SK-N-DZ (cell line): ENCODE results near the gene VDAC1.
"Not testable (repeated sequence)": the region's sequence is repeated elsewhere in the genome, so short reads cannot be mapped to it uniquely, and the experiment has no call there.

Experiments used
- DNase-seq: peaks from one replicate; pipeline ENCODE4 v3.0.0-alpha.2; 2015; ENCODE audit warnings: low spot score

The VDAC1 gene

GRCh38 chr5:133968204-133968980 is 36.4 kb downstream of the VDAC1 start, which contains the start of gene C5orf15:
Gene C5orf15 (minus strand): TSS chr5:133968625. CDS start chr5:133968584, 41 bp downstream.
- DNase-seq: peak; percentile 95

GRCh38 chr5:133967698-133968203 is 37.0 kb downstream of the VDAC1 start:
- no peak for DNase-seq

GRCh38 chr5:133967124-133967523 is 37.7 kb downstream of the VDAC1 start:
- no peak for DNase-seq

DNA sequence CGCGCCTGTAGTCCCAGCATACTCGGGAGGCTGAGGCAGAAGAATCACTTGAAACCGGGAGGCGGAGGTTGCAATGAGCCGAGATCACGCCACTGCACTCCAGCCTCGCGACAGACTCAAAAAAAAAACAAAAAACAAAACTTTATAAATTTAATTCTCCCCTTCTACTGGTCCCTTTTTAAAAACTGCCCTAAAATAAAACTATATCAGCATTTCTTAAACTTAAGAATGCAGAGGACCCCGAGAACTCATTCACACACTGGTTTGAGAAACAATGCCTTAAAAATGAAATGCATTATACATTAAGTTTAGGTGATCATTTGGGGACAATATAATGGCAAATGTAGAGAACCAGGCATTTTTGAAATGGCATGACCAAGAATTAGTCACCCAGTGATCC is 38.7 kb downstream of the VDAC1 start:
- no peak for DNase-seq

DNA sequence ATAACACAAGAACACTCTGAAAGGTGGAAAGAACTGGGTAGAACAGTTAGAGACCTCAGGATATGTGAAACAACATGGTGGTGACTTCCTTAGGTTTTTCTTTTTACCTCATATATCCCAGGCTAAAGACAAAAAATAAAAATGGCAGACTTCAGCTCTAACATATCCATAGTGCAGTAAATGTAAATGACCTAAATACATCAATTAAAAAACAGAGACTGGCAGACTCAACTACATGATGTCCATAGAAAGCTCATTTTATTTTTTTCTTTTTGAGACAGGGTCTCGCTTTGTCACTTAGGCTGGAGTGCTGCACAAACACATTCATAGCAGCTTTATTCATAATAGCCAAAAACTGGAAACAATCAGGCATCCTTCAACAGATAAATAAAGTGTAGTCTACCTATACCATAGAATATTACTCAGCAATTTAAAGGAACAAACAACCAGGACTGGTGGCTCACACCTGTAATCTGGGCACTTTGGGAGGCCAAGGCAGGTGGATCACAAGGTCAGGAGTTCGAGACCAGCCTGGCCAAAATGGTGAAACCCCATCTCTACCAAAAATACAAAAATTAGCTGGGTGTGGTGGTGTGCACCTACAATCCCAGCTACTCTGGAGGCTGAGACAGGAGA is 41.2 kb downstream of the VDAC1 start:
- no peak for DNase-seq

GRCh38 chr5:133962801-133963476 is 41.8 kb downstream of the VDAC1 start:
- DNase-seq: no peak

DNA sequence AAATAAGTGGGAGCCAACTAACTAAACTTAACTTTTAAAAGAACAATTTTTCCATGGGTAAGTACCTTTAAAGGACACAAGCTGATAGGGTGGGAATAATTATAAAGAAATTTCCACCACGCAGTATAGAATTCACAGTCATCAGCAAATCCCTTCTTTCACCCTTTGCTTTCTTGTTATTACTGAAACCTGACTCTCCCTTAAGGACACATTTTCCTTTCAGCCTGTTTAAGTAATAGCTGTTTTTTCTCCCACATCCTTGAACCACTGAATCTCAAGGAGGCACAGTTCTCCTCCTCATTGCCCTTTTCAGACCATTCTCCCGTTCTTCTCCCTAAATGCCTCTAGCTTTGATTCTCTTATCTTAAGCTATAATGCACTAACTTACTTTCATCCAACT is 42.6 kb downstream of the VDAC1 start:
- DNase-seq: no peak

DNA sequence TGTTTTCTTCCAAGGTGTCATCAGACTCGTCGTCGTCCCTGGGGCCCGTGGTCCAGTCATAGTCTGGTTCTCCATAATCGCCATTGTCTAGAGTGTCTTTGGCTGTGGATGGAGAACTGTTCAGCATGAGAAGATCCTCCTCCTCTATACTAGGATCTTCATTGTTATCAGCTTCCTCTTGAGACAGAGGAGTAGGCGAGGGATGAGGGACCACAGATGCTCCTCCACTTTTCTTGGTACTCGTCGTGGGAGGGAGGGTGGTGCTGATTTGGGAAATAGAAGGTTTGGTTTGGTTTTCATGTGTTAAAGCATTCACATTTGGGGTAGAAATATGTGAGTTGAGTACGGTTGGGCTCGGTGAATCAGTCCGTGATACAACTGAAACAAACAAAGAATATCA is 45.1 kb downstream of the VDAC1 start:
- no peak for DNase-seq

DNA sequence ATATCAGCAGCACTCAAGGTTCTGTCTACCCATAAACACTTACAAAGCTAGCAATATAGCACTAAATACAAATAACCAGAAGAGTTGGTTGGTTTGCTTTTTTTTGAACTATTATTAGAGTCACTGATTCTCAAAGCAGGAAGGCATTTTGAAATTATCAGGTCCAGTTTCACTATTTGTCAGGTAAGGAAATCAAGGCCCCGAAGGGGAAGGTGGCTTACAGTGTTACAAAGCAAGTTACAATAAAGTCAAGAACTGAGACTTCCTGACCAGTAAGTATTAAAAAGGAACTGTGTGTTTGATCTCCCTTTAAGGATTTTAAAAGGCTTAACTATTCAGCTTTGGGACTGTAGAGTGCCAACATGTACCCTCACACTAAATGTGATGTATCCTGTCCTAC is 47.2 kb downstream of the VDAC1 start:
- no peak for DNase-seq

DNA sequence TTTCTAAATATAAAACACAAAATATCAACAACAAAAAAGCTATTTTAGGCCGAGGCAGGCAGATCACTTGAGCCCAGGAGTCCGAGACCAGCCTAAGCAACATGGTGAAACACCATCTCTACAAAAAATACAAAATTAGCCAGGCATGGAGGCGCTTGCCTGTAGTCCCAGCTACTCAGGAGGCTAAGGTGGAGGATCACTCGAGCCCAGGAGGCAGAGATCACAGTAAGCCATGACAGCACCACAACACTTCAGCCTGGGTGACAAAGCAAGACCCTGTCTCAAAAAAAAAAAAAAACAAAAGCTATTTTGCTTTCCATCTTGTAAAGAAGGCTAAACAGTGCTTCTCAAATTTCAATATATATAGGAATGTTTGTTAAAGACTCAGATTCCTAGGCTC is 47.7 kb downstream of the VDAC1 start:
- no peak for DNase-seq

DNA sequence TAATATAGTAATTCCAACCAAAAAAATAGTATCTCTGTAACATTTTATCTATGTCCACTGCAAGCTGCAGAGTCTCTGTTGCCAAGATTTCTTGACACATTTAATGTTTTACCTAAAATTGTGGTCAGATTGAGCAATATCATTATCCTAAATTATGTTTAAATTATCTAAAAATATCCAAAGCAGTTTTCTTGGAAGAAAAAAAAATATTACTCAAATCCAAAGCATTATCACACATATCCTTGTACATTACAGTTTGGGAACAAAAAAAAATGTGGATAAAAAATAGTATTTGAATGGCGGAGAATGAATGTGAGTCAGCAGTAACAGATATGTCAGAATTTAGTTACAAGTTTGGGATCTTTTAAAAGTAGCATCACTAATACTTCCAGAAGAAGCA is 48.6 kb downstream of the VDAC1 start:
- not testable (repeated sequence) for DNase-seq

DNA sequence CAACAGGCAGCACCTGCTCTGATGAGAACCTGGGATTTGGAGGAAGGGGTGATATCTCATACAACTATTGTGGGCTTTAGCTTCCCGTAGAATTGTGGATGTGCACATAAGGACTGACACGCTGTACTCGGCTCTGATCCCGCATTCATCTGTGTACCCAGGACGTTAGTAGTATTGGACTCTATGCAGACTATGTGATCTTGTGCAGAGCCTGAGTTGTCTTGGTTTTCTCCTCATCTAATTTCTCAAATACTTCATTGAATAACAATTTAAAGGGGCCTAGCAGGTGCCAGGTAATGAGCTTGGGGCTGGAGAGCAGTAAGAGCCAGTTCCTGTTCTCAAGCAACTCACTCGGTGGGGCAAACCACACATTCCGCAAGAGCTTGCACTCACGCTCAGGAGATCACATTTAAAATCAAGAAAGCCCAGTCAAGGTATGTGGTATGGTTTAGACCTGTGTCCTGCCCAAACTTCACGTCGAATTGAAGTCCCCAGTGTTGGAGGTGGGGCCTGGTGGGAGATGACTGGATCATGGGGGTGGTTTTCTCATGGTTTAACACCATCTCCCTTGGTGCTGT is 51.1 kb downstream of the VDAC1 start:
- no peak for DNase-seq

- DNase-seq: no peak
Measured at GRCh38 chr5:133952729-133953567, 51.8 kb downstream of the VDAC1 start.

DNA sequence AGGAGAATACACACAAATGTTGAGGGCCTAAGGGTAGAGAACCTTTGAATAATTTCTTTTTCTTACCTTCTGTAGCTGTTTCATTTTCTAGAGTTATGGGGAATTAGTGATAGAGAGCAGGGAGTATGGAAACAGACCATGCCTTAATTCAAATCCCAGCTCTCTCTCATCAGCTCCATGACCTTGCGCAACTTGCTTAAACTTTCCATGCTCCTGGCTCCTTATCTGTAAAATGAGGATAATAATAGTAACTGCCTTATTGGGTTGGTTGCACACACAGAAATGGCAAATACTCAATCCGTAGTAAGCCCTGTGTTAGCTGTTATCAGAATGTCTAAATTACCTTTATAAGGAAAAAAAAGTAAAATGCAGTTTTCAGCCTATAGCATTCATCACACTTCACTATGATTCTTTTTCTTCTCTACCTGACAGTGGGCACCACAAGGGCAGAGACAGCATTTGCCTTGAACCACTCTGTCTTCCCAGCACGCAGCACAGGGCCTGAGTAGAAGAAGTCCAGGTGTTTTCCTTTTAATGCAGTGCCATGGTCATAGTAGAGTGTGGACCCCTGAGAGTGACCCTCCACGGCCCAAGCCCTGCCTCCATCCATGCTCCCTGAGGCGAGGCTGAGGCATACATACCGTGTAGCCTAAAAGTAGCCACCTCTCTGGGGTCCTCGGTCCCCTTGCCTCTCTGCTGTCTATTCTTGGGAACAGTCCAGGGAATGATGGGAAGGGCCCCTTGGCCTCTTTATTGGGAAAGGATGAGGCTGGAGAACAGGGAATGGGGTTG is 53.8 kb downstream of the VDAC1 start:
- no peak for DNase-seq

- no peak for DNase-seq
Measured at GRCh38 chr5:133948721-133949120, 56.1 kb downstream of the VDAC1 start.

DNA sequence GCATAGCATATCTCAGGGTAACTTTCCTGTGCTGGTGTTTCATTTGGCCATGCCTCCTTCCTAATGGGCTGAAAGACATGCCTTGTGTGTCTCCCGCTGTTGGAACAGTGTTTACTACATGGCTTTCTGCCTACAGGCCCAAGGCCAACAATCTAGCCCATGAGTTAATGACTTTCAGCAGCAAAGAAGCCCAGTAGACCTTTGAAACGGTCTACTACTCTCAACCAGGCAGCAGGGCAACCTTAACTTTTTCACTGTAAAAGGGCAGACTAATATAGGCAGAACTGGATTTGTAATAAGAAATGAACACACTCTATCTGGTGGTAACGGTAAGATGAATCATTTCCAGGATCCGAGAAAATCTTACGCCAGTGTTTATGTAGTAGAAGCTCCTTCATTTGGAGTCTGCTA is 57.3 kb downstream of the VDAC1 start:
- no peak for DNase-seq

DNA sequence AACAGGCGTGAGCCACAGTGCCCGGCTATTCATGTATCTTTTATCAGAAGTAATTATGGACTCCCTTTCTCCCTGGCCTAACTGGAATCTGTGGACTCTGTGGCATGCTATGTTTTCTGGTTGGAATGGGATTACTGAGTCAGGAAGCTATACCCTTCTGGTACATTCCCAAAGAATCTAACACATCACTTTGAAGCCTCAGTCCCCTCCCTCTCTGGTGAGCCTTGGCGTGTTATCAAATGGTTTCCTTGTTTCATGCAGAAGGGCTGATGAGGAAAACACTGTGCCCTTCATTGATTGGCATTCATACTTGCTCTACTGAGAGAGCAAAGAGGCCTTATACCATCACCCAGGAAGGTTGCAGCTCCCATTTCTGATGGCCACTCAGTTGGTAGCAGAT is 59.2 kb downstream of the VDAC1 start:
- no peak for DNase-seq

DNA sequence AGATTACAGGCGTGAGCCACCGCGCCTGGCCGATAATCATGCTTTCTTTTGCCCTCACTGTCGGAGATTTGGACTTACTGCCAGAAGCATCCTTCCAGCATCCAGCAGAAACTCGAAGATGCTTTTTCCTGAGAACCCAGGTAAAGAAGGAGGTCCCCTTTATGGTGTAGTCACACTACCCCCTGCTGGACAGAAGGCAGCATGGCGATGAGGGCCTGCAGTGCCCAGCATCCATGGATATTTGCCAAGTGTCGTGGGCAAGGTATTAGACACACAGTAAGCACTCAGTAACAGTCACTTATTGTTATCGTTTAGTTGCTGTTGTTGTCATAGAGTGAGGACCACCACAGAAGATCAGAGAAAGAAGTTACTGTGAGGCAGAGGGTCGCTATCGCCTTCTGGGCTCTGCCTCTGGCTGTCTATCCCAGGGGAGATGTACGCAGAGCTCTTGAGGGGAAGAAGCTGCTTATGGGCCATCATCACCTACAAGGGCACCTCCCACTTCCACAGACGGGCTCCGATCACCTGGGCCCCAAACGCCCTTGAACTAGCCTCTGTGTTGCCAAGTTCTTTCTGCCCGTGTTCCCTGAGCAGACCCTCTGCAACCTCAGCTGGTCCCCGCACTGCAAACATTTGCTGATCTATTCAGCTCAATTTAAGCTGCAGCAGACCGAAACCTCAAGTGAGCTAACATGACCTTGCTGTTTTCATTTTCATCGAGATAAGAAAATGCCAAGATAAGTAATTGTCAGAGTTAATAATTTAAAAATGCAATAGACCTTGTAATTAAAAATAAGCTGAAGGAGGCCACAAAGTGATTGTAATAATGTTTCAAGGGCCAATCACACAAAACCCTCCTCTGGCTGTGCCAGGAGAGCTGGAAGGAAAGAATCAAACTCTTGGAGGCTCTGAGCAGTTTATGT is 60.3 kb downstream of the VDAC1 start:
- DNase-seq: peak; percentile 78

- no peak for DNase-seq
Measured at GRCh38 chr5:133943475-133943817, 61.3 kb downstream of the VDAC1 start.
